Spleen (tissue), 11 donors: ENCODE data around the gene ARL8B. TPM values are rescaled to one million over a fixed set of nuclear protein-coding genes. Genes with fewer than 3 reads are reported as not detected.
A peak's percentile ranks its signal among the peaks of the same experiment; 100 is the strongest.
"Not testable (repeated sequence)": the region's sequence is repeated elsewhere in the genome, so short reads cannot be mapped to it uniquely, and the experiment has no call there.

Source experiments
- DNase-seq: peaks from one replicate; pipeline ENCODE4 v3.0.0-alpha.2; 2020
- H3K27ac ChIP-seq, 8 donors: fragments of 200-600 bp; sonication (generic) in 7 of 8; 1 replicate in 4 of 8; 2 replicates in 4 of 8; pipeline versions ENCODE4 v1.5.0 to v1.8.0; 2016 to 2021; ENCODE audit warnings: inconsistent platforms in 4 of 8, mild to moderate bottlenecking in 4 of 8, moderate library complexity in 1 of 8
- H3K27me3 ChIP-seq, 7 donors: fragments of 200-600 bp; sonication (generic) in 6 of 7; replicated peaks in 1 of 7; 1 replicate in 4 of 7; 2 replicates in 3 of 7; pipeline versions ENCODE4 v1.5.0 to v1.8.0; 2016 to 2021; ENCODE audit warnings: inconsistent platforms in 3 of 7, mild to moderate bottlenecking in 1 of 7
- H3K36me3 ChIP-seq, 6 donors: fragments of 200-600 bp; sonication (generic) in 5 of 6; 1 replicate in 4 of 6; 2 replicates in 2 of 6; pipeline versions ENCODE4 v1.5.0 to v1.8.0; 2016 to 2021; ENCODE audit warnings: inconsistent platforms in 2 of 6
- H3K4me1 ChIP-seq, 6 donors: fragments of 200-600 bp; sonication (generic) in 5 of 6; 1 replicate in 3 of 6; 2 replicates in 3 of 6; pipeline versions ENCODE4 v1.5.0 to v1.8.0; 2016 to 2021; ENCODE audit warnings: inconsistent platforms in 3 of 6
- H3K4me3 ChIP-seq, 8 donors: fragments of 200-600 bp; sonication (generic) in 7 of 8; 1 replicate in 4 of 8; 2 replicates in 4 of 8; pipeline versions ENCODE4 v1.5.0 to v1.8.0; 2016 to 2021; ENCODE audit warnings: inconsistent platforms in 4 of 8, mild to moderate bottlenecking in 4 of 8, moderate library complexity in 2 of 8
- H3K9me3 ChIP-seq, 8 donors: fragments of 200-600 bp; sonication (generic) in 7 of 8; 1 replicate in 4 of 8; 2 replicates in 4 of 8; pipeline versions ENCODE4 v1.5.0 to v1.8.0; 2016 to 2021; ENCODE audit warnings: inconsistent platforms in 4 of 8
- CTCF ChIP-seq, 11 experiments: fragments of 200-600 bp in 7 of 11; fragments of 450-650 bp in 4 of 11; sonication (generic) in 4 of 11; IDR thresholded peaks in 8 of 11; conservative IDR thresholded peaks in 3 of 11; 1 replicate in 7 of 11; 2 replicates in 4 of 11; pipeline versions ENCODE4 v1.4.0 to v1.8.0; 2016 to 2021; ENCODE audit warnings: antibody characterized with exemption in 11 of 11, inconsistent platforms in 4 of 11, mild to moderate bottlenecking in 1 of 11
- POLR2A ChIP-seq, 3 donors: fragments of 450-650 bp; IDR thresholded peaks; one replicate each; pipeline ENCODE4 v1.5.1; 2017; ENCODE audit warnings: antibody characterized with exemption in 3 of 3, mild to moderate bottlenecking in 1 of 3
- POLR2AphosphoS5 ChIP-seq, 3 donors: sonication (generic); formaldehyde crosslinking; IDR thresholded peaks; one replicate each; pipeline ENCODE4 v1.5.1; 2017; ENCODE audit warnings: antibody characterized with exemption in 3 of 3
- WGBS, 5 donors: extraction: QIAGEN DNeasy Blood & Tissue Kit in 3 of 5; methylation state at CpG; one replicate each; pipeline versions ENCODE4 v1.1.5 to v1.1.7; 2013 to 2018; 5-methylcytosine and 5-hydroxymethylcytosine counted together
- intact Hi-C: fragments of 100-400 bp; cut with DNase I; formaldehyde crosslinking; loops from one replicate; pipeline ENCODE4 v1.15.0; 2023; ENCODE audit warnings: low total_unique reads
- polyA plus RNA-seq, 3 donors: library from polyadenylated mRNA; stranded (reverse); fragments of 200-250 nt; gene quantifications; one replicate each; pipeline ENCODE4 v1.2.1, GENCODE V29; 2013
- total RNA-seq, 7 donors: library from RNA; depleted of rRNA in 3 of 7; stranded (reverse); fragments of >200 nt in 3 of 7; fragmentation: NEBNext Ultra II Directional in 4 of 7; extraction: Animal tissue kit (Norgen Biotek cat#: 25700) in 4 of 7; gene quantifications; one replicate each; pipeline versions ENCODE4 v1.1.0 to v1.2.1, GENCODE V29; 2016 to 2021
- donor health status: healthy with polysubstance abuse.
- donor health status: DM: no; HTN: no; CAD: no; lungs with moderate emphysema.
- donor health status: DM: no; HTN: no; CAD: no.
- donor health status: Bipolar disorder and iron deficiency.
- donor health status: healthy.
- donor health status: DM: no; HTN: no; CAD: no.
- donor health status: DM: yes; HTN: yes; CAD: no.

Gene ARL8B
- total and polyA plus RNA-seq, 10 donors: 23.0 to 120 (median 58.9) TPM

GRCh38 chr3:5181469-5182141 lies 59.5 kb downstream of the ARL8B start:
- Histone ChIP-seq H3K4me3 (peak overlapping the region in 1 of 8 donors; percentile 10), H3K9me3 (no peaks in the 10 kb centered on the region), H3K36me3 (peaks cover 0 to 64% (median 31%) of the 10 kb centered on the region in 6 donors), H3K4me1 (peaks cover 20 to 84% (median 58%) of the 10 kb centered on the region in 6 donors), H3K27me3 (no peaks in the 10 kb centered on the region), H3K27ac (peak overlapping the region in 7 of 8 donors; percentile 17 to 100 (median 74))
- DNase-seq: no peak
- peak in 1 of 3 donors; percentile 60 for TF ChIP-seq POLR2AphosphoS5 (IDR thresholded peaks at IDR 0.05)
- TF ChIP-seq POLR2A (IDR thresholded peaks at IDR 0.05): peak in 1 of 3 donors; percentile 31
- TF ChIP-seq CTCF (IDR thresholded peaks at IDR 0.05 in 8 of 11, conservative IDR thresholded peaks at IDR 0.05 in 3 of 11): no peak
- WGBS, 5 donors: 38 to 50% (median 46%) methylated on average over 2 of the region's 2 CpGs
- intact Hi-C loops: no loop called here

- H3K4me3 ChIP-seq, H3K9me3 ChIP-seq, DNase-seq, H3K27me3 ChIP-seq, intact Hi-C loops: not testable (repeated sequence)
- H3K36me3 ChIP-seq: peaks cover 0 to 43% (median 12%) of the 10 kb centered on the region in 6 donors
- peak in 1 of 3 donors; percentile 10 for TF ChIP-seq POLR2AphosphoS5 (IDR thresholded peaks at IDR 0.05)
- H3K27ac ChIP-seq: peak overlapping the region in 4 of 8 donors; percentile 18 to 100 (median 99)
- 67 to 91% (median 84%) methylated on average over 12 of the region's 12 CpGs for WGBS, 5 donors
- peaks cover 22 to 86% (median 66%) of the 10 kb centered on the region in 6 donors for H3K4me1 ChIP-seq
These were observed 61.6 kb downstream of the ARL8B start for GRCh38 chr3:5183714-5184113.

- no peak for DNase-seq
- peak overlapping the region in 6 of 8 donors; percentile 1 to 100 (median 98) for H3K27ac ChIP-seq
- intact Hi-C loops: no loop called here
These were observed 62.4 kb downstream of the ARL8B start for GRCh38 chr3:5184499-5184898.

DNA sequence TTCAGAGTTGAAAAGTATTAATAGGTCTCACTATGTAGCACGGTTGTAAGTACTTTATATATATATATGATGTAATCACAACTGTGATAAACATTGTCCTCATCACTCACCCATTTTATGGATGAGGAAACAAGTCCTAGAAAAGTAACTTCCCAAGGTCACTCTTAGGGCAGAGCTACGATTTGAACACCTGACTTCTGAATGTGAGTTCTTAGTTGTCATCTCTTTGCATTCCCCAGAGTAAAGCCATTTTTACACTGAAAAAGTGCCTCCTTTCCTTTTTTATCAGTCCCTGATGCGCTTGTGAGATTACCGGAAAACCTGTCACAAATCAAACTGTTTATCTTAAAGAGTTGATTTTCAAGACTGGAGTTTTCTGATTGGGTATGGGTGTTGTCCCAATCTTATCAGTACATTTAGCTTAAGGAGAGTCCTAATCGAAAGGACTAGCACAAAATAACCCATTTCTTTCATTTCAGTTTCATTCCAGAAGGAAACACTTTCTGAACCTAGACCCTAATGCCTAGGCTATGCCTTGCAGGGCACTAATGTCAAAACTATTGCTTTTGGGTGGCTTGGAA lies 63.1 kb downstream of the ARL8B start:
- no peak for DNase-seq
- intact Hi-C loops: loop anchor here (5.0 kb wide), 1 partner anchor 63 kb away; the partner anchor contains the start of gene ARL8B
- Histone ChIP-seq H3K27me3 (no peaks in the 10 kb centered on the region), H3K9me3 (no peaks in the 10 kb centered on the region), H3K36me3 (peaks cover 0 to 28% (median under 1%) of the 10 kb centered on the region in 6 donors), H3K4me1 (peaks cover 30 to 86% (median 77%) of the 10 kb centered on the region in 6 donors), H3K4me3 (peak overlapping the region in 1 of 8 donors; percentile 99), H3K27ac (peak overlapping the region; percentile 30 to 100 (median 99))
- peak in 1 of 3 donors; percentile 3 for TF ChIP-seq POLR2AphosphoS5 (IDR thresholded peaks at IDR 0.05)
- TF ChIP-seq POLR2A (IDR thresholded peaks at IDR 0.05): no peak
- WGBS, 5 donors: 50 to 67% (median 57%) methylated on average over 5 of the region's 5 CpGs

More at GRCh38 chr3:5184499-5184898, 62.4 kb downstream of the ARL8B start:
- Histone ChIP-seq H3K4me3 (no peak overlapping the region), H3K9me3 (no peaks in the 10 kb centered on the region), H3K36me3 (peaks cover 0 to 35% (median 4%) of the 10 kb centered on the region in 6 donors), H3K4me1 (peaks cover 27 to 86% (median 72%) of the 10 kb centered on the region in 6 donors), H3K27me3 (no peaks in the 10 kb centered on the region)
- WGBS, 5 donors: 42 to 62% (median 51%) methylated on average over 6 of the region's 6 CpGs
- TF ChIP-seq POLR2AphosphoS5 (IDR thresholded peaks at IDR 0.05): no peak
- no peak for TF ChIP-seq POLR2A (IDR thresholded peaks at IDR 0.05)
- no peak for TF ChIP-seq CTCF (IDR thresholded peaks at IDR 0.05 in 8 of 11, conservative IDR thresholded peaks at IDR 0.05 in 3 of 11)
